Measurements from ENCODE around the gene SPR. TPM values are rescaled to one million over a fixed set of nuclear protein-coding genes. Genes with fewer than 3 reads are reported as not detected.

SPR gene
- total and polyA plus RNA-seq, 7 experiments from 2014 or later, result 0.24 to 2.3 (median 1.0) TPM; not detected in 2

- DNase-seq (peak in 8 of 9 donors; percentile 10 to 63 (median 28)), ATAC-seq (peak; percentile 68)
- H3K27ac ChIP-seq (ENCODE audit: low read depth, low read length), result no peak overlapping the region
- ChIA-PET POLR2A (no interaction called here), CTCF (interaction anchor here (1.1 to 2.0 kb wide), 2 partner anchors 22 to 27 kb away, joined by 4 to 5 read pairs; no protein-coding TSS in a partner anchor)
- Mint-ChIP-seq H3K36me3 (peaks cover 0 to 5% (median 0%) of the 10 kb centered on the region in 5 donors), H3K4me3 (peak overlapping the region; percentile 71 to 86 (median 80)), H3K27me3 (peaks cover 35 to 72% (median 70%) of the 10 kb centered on the region in 5 donors), H3K9me3 (peaks cover 0 to 2% (median 0%) of the 10 kb centered on the region in 11 donors), H3K4me1 (peaks cover 0 to 15% (median 9%) of the 10 kb centered on the region in 7 donors), H3K27ac (no peak overlapping the region)
- intact Hi-C loops (cut with micrococcal nuclease), result loop anchor here (1.0 to 10.0 kb wide), 4 partner anchors 63 to 407 kb away; partner anchors contain the start of genes EGR4 (in 1 of the 2) and SFXN5 (in 1 of the 2)
- H3K36me3 ChIP-seq (ENCODE audit: control insufficient read depth in 2 of 3, insufficient read depth in 3 of 3, low read length in 3 of 3), result no peaks in the 10 kb centered on the region
- H3K9me3 ChIP-seq (ENCODE audit: control insufficient read depth in 2 of 3, low read length in 3 of 3), result no peaks in the 10 kb centered on the region
- H3K27me3 ChIP-seq (ENCODE audit: control insufficient read depth in 2 of 2, insufficient read depth in 2 of 2, low read length in 2 of 2), result peaks cover 0 to 6% of the 10 kb centered on the region in 2 donors
- H3K4me1 ChIP-seq (ENCODE audit: control insufficient read depth in 2 of 2, insufficient read depth in 2 of 2, low read length in 2 of 2), result peaks cover 0 to 7% of the 10 kb centered on the region in 2 donors
- H3K4me3 ChIP-seq (ENCODE audit: low read length), result peak overlapping the region; percentile 43
These were observed 681 bp downstream of the SPR start for GRCh38 chr2:72887740-72888437.

DNA sequence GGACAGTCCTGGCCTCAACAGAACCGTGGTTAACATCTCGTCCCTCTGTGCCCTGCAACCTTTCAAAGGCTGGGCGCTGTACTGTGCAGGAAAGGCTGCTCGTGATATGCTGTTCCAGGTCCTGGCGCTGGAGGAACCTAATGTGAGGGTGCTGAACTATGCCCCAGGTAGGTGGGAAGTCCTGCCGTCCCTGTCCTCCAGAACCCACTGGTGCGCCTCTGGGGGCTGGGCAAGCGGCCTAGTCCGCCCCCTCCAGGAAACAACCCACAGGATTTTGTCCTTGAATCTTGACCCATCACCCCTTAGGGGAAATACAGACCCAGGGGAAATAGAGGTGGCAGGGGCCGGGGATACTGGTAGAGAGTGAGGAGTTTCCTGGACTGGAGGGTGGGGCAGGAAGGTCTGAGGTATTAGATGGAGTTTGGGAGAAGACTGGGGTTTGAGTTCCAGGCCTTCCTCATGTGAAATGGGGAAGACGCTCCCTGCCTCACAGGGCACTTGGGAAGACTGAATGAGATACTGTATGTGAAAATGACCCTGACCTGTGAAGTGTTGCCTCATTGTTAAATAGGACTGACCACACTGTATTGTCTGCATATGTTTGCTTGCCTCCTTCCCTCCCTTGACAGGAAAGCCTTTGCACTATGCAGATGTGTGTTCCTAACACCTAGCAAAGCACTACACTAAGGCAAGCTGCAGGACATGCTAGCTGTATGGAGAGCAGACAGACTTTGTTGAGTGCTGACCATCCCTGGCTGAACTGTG, 1.4 kb downstream of the SPR start:
- Histone ChIP-seq H3K36me3 (ENCODE audit: control insufficient read depth in 2 of 3, insufficient read depth in 3 of 3, low read length in 3 of 3) (no peaks in the 10 kb centered on the region), H3K4me1 (ENCODE audit: control insufficient read depth in 2 of 2, insufficient read depth in 2 of 2, low read length in 2 of 2) (peaks cover 0 to 7% of the 10 kb centered on the region in 2 donors), H3K27me3 (ENCODE audit: control insufficient read depth in 2 of 2, insufficient read depth in 2 of 2, low read length in 2 of 2) (peaks cover 0 to 6% of the 10 kb centered on the region in 2 donors), H3K27ac (ENCODE audit: low read depth, low read length) (no peak overlapping the region), H3K9me3 (ENCODE audit: control insufficient read depth in 2 of 3, low read length in 3 of 3) (no peaks in the 10 kb centered on the region), H3K4me3 (ENCODE audit: low read length) (no peak overlapping the region)
- H3K27ac Mint-ChIP-seq, result no peak overlapping the region
- H3K36me3 Mint-ChIP-seq, result peaks cover 0 to 5% (median 0%) of the 10 kb centered on the region in 5 donors
- no peaks in the 10 kb centered on the region for H3K9me3 Mint-ChIP-seq
- peaks cover 30 to 65% (median 63%) of the 10 kb centered on the region in 5 donors for H3K27me3 Mint-ChIP-seq
- intact Hi-C loops (cut with micrococcal nuclease), result loop anchor here in 1 of 2 donors (5.0 to 10.0 kb wide), 2 partner anchors 184 to 406 kb away; partner anchors contain the start of genes EGR4 and SFXN5
- POLR2A ChIA-PET, result no interaction called here
- H3K4me3 Mint-ChIP-seq, result peak overlapping the region in 9 of 10 donors; percentile 25 to 82 (median 76)
- ATAC-seq (no peak), DNase-seq (no peak)
- peaks cover 0 to 15% (median 9%) of the 10 kb centered on the region in 7 donors for H3K4me1 Mint-ChIP-seq
- CTCF ChIA-PET, result no interaction called here

- Mint-ChIP-seq H3K9me3 (no peaks in the 10 kb centered on the region), H3K4me3 (no peak overlapping the region), H3K27me3 (peaks cover 26 to 63% (median 57%) of the 10 kb centered on the region in 5 donors), H3K4me1 (peaks cover 0 to 15% (median 9%) of the 10 kb centered on the region in 7 donors), H3K36me3 (peaks cover 0 to 5% (median 0%) of the 10 kb centered on the region in 5 donors), H3K27ac (no peak overlapping the region)
- CTCF ChIA-PET, result no interaction called here
- Histone ChIP-seq H3K9me3 (ENCODE audit: control insufficient read depth in 2 of 3, low read length in 3 of 3) (no peaks in the 10 kb centered on the region), H3K4me1 (ENCODE audit: control insufficient read depth in 2 of 2, insufficient read depth in 2 of 2, low read length in 2 of 2) (peaks cover 0 to 7% of the 10 kb centered on the region in 2 donors), H3K27me3 (ENCODE audit: control insufficient read depth in 2 of 2, insufficient read depth in 2 of 2, low read length in 2 of 2) (peaks cover 0 to 6% of the 10 kb centered on the region in 2 donors), H3K4me3 (ENCODE audit: low read length) (no peak overlapping the region), H3K36me3 (ENCODE audit: control insufficient read depth in 2 of 3, insufficient read depth in 3 of 3, low read length in 3 of 3) (no peaks in the 10 kb centered on the region), H3K27ac (ENCODE audit: low read depth, low read length) (no peak overlapping the region)
- ATAC-seq, result no peak
- DNase-seq, result no peak
- POLR2A ChIA-PET, result no interaction called here
- intact Hi-C loops (cut with micrococcal nuclease), result loop anchor here in 1 of 2 donors (5.0 to 10.0 kb wide), 2 partner anchors 182 to 405 kb away; partner anchors contain the start of genes EGR4 and SFXN5
These were observed 2.8 kb downstream of the SPR start for GRCh38 chr2:72889991-72890390.

- Histone ChIP-seq H3K4me1 (ENCODE audit: control insufficient read depth in 2 of 2, insufficient read depth in 2 of 2, low read length in 2 of 2) (peaks cover 0 to 7% of the 10 kb centered on the region in 2 donors), H3K27me3 (ENCODE audit: control insufficient read depth in 2 of 2, insufficient read depth in 2 of 2, low read length in 2 of 2) (peaks cover 0 to 6% of the 10 kb centered on the region in 2 donors), H3K27ac (ENCODE audit: low read depth, low read length) (no peak overlapping the region), H3K4me3 (ENCODE audit: low read length) (no peak overlapping the region), H3K36me3 (ENCODE audit: control insufficient read depth in 2 of 3, insufficient read depth in 3 of 3, low read length in 3 of 3) (no peaks in the 10 kb centered on the region), H3K9me3 (ENCODE audit: control insufficient read depth in 2 of 3, low read length in 3 of 3) (no peaks in the 10 kb centered on the region)
- intact Hi-C loops (cut with micrococcal nuclease), result no loop called here
- Mint-ChIP-seq H3K27ac (peak overlapping the region in 1 of 9 donors; percentile 44), H3K9me3 (no peaks in the 10 kb centered on the region), H3K4me1 (peaks cover 0 to 18% (median 9%) of the 10 kb centered on the region in 7 donors), H3K4me3 (no peak overlapping the region), H3K27me3 (peaks cover 24 to 59% (median 54%) of the 10 kb centered on the region in 5 donors), H3K36me3 (peaks cover 0 to 5% (median 0%) of the 10 kb centered on the region in 5 donors)
- DNase-seq, result no peak
- CTCF ChIA-PET, result interaction anchor here (0.8 to 2.0 kb wide), 2 partner anchors 84 to 286 kb away, joined by 3 to 4 read pairs; no protein-coding TSS in a partner anchor
- POLR2A ChIA-PET, result no interaction called here
- peak; percentile 14 for ATAC-seq
These were observed 4.0 kb downstream of the SPR start for GRCh38 chr2:72891091-72891818.

GRCh38 chr2:72892506-72893173, 5.4 kb downstream of the SPR start:
- ATAC-seq (peak; percentile 80), DNase-seq (peak in 8 of 9 donors; percentile 18 to 49 (median 34))
- H3K36me3 Mint-ChIP-seq, result peaks cover 0 to 5% (median 0%) of the 10 kb centered on the region in 5 donors
- no peak overlapping the region for H3K4me3 ChIP-seq (ENCODE audit: low read length)
- no peaks in the 10 kb centered on the region for H3K27me3 ChIP-seq (ENCODE audit: control insufficient read depth in 2 of 2, insufficient read depth in 2 of 2, low read length in 2 of 2)
- ChIA-PET POLR2A (no interaction called here), CTCF (interaction anchor here (0.7 to 3.0 kb wide), 6 partner anchors 82 to 543 kb away, joined by 3 to 17 read pairs (median 3); no protein-coding TSS in a partner anchor)
- H3K36me3 ChIP-seq (ENCODE audit: control insufficient read depth in 2 of 3, insufficient read depth in 3 of 3, low read length in 3 of 3), result no peaks in the 10 kb centered on the region
- H3K9me3 Mint-ChIP-seq, result no peaks in the 10 kb centered on the region
- no peak overlapping the region for H3K27ac ChIP-seq (ENCODE audit: low read depth, low read length)
- H3K27ac Mint-ChIP-seq, result no peak overlapping the region
- peaks cover 27 to 66% (median 47%) of the 10 kb centered on the region in 5 donors for H3K27me3 Mint-ChIP-seq
- no peak overlapping the region for H3K4me3 Mint-ChIP-seq
- no peaks in the 10 kb centered on the region for H3K9me3 ChIP-seq (ENCODE audit: control insufficient read depth in 2 of 3, low read length in 3 of 3)
- peaks cover 0 to 7% of the 10 kb centered on the region in 2 donors for H3K4me1 ChIP-seq (ENCODE audit: control insufficient read depth in 2 of 2, insufficient read depth in 2 of 2, low read length in 2 of 2)
- H3K4me1 Mint-ChIP-seq, result peaks cover 0 to 14% (median 4%) of the 10 kb centered on the region in 7 donors
- intact Hi-C loops (cut with micrococcal nuclease), result loop anchor here (1.0 kb wide), 3 partner anchors 81 to 285 kb away; no protein-coding TSS in a partner anchor
